Neuronal stem cell (in vitro differentiated cells): ENCODE measurements around the gene COL5A1.

Experiments
- DNase-seq: peaks from one replicate; pipeline ENCODE4 v3.0.0-alpha.2; 2013; ENCODE audit warnings: low spot score
- H2AFZ ChIP-seq: one replicate; pipeline ENCODE4 v1.6.1; 2013; ENCODE audit warnings: mild to moderate bottlenecking, low read length, inconsistent platforms
- H2AK5ac ChIP-seq: 2 replicates; pipeline ENCODE4 v1.6.1; 2013; ENCODE audit warnings: low read depth, mild to moderate bottlenecking, inconsistent platforms, low read length, moderate library complexity, mixed read lengths
- H2BK120ac ChIP-seq: 2 replicates; pipeline ENCODE4 v1.6.1; 2013; ENCODE audit warnings: low read depth, mild to moderate bottlenecking, inconsistent platforms, low read length, moderate library complexity, mixed read lengths
- H2BK12ac ChIP-seq: one replicate; pipeline ENCODE4 v1.6.1; 2013; ENCODE audit warnings: low read length, inconsistent platforms
- H2BK15ac ChIP-seq: 2 replicates; pipeline ENCODE4 v1.6.1; 2013; ENCODE audit warnings: mild to moderate bottlenecking, low read length, inconsistent platforms, mixed read lengths
- H2BK5ac ChIP-seq: one replicate; pipeline ENCODE4 v1.6.1; 2013; ENCODE audit warnings: inconsistent platforms, mild to moderate bottlenecking, low read length, moderate library complexity
- H3K14ac ChIP-seq: one replicate; pipeline ENCODE4 v1.6.1; 2013; ENCODE audit warnings: low read length, inconsistent platforms
- H3K18ac ChIP-seq: 2 replicates; pipeline ENCODE4 v1.6.1; 2013; ENCODE audit warnings: low read length, inconsistent platforms
- H3K23ac ChIP-seq: 2 replicates; pipeline ENCODE4 v1.6.1; 2013; ENCODE audit warnings: low read depth, mild to moderate bottlenecking, mixed read lengths, low read length, inconsistent platforms; ENCODE audit not compliant: poor library complexity
- H3K27ac ChIP-seq: replicated peaks from 3 replicates; pipeline ENCODE4 v1.5.1; 2013; ENCODE audit warnings: low read length, inconsistent platforms
- H3K27me3 ChIP-seq, 3 experiments: 2 replicates each; pipeline ENCODE4 v1.6.1; 2013; ENCODE audit warnings: low read length in 3 of 3, mild to moderate bottlenecking in 2 of 3, inconsistent platforms in 1 of 3, low read depth in 1 of 3, mixed read lengths in 1 of 3, moderate library complexity in 1 of 3; ENCODE audit not compliant: control insufficient read depth in 3 of 3, insufficient read depth in 3 of 3
- H3K36me3 ChIP-seq, 2 donors: replicated peaks in 1 of 2; 2 replicates each; pipeline ENCODE4 v1.6.1; 2013; ENCODE audit warnings: low read length in 2 of 2; ENCODE audit not compliant: control insufficient read depth in 2 of 2, insufficient read depth in 2 of 2
- H3K4ac ChIP-seq: 2 replicates; pipeline ENCODE4 v1.6.1; 2013; ENCODE audit warnings: inconsistent platforms, mild to moderate bottlenecking, low read length, moderate library complexity
- H3K4me1 ChIP-seq, 2 donors: 1 replicate in 1 of 2; 2 replicates in 1 of 2; pipeline ENCODE4 v1.6.1; 2013; ENCODE audit warnings: low read length in 2 of 2, low read depth in 1 of 2; ENCODE audit not compliant: control insufficient read depth in 2 of 2, insufficient read depth in 1 of 2
- H3K4me2 ChIP-seq: one replicate; pipeline ENCODE4 v1.6.1; 2013; ENCODE audit warnings: mild to moderate bottlenecking, low read length, inconsistent platforms; ENCODE audit not compliant: insufficient read depth, poor library complexity, severe bottlenecking
- H3K4me3 ChIP-seq, 2 donors: 2 replicates each; pipeline ENCODE4 v1.5.1; 2013; ENCODE audit warnings: low read length in 2 of 2, mild to moderate bottlenecking in 2 of 2, inconsistent platforms in 1 of 2, moderate library complexity in 1 of 2
- H3K79me1 ChIP-seq: one replicate; pipeline ENCODE4 v1.6.1; 2013; ENCODE audit warnings: low read depth, mild to moderate bottlenecking, inconsistent platforms, low read length, moderate library complexity
- H3K9ac ChIP-seq: one replicate; pipeline ENCODE4 v1.6.1; 2013; ENCODE audit warnings: mild to moderate bottlenecking, low read depth, low read length, inconsistent platforms; ENCODE audit not compliant: poor library complexity
- H3K9me3 ChIP-seq, 2 donors: replicated peaks in 1 of 2; 2 replicates each; pipeline versions ENCODE3 to v1.6.1; 2013; ENCODE audit warnings: low read length in 2 of 2, mild to moderate bottlenecking in 2 of 2, inconsistent platforms in 1 of 2, low read depth in 1 of 2, mixed read lengths in 1 of 2, moderate library complexity in 1 of 2; ENCODE audit not compliant: control insufficient read depth in 2 of 2, insufficient read depth in 1 of 2
- H4K8ac ChIP-seq: one replicate; pipeline ENCODE4 v1.6.1; 2013; ENCODE audit warnings: low read depth, mild to moderate bottlenecking, inconsistent platforms, low read length, moderate library complexity
- H4K91ac ChIP-seq: one replicate; pipeline ENCODE4 v1.6.1; 2013; ENCODE audit warnings: low read length, low read depth, mild to moderate bottlenecking, inconsistent platforms; ENCODE audit not compliant: poor library complexity
- WGBS, 2 donors: extraction: QIAGEN DNeasy Blood & Tissue Kit; methylation state at CpG; one replicate each; pipeline ENCODE4 v1.1.7; 2013; ENCODE audit warnings: missing lambda C conversion rate in 2 of 2, mixed read lengths in 1 of 2; ENCODE audit not compliant: insufficient read length in 2 of 2, insufficient replicate concordance in 1 of 2; ENCODE audit errors: extremely low coverage in 2 of 2; 5-methylcytosine and 5-hydroxymethylcytosine counted together

COL5A1 gene

DNA sequence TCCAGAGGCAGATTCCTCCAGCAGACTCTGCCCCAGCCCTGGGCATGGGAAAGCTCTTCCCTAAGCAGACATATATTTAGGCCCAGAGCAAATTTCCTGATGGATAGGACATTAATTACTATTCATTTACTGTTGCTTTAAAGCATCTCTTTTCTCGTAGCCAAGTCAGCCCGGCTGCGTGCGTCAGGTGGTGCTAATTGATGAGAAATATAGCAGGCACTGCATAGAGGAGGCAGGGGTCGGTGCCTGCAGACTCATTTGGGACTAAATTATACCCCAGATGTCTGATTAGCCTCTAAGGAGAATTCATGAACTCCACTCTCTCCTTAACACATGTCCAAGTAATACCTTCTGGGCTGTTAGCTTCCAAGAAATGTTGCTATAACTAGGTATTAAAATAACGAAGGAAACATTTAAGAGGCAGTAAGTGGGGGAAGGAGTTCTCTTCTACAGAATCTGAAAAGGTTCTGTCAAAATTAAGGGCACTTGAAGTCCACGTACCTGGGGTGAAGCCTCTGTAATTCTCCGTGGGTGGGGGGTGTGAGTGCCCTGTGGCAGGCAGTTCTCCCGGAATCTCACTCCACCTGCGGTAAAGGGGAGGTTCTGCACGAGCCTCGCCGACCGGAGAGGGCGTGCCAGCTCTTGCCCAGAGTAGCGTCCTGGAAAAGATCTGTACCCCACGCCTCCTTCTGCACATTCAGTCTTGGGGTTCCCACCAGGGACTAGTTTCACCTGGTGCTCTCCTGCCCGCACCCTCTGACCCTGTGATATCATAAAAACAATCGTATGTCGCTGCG lies 123.1 kb downstream of the COL5A1 start:
- no CpG with 5 or more reads among the region's 21 CpGs for WGBS, 2 donors
- H3K4me1 ChIP-seq = no peaks in the 10 kb centered on the region
- peaks cover 0 to 9% of the 10 kb centered on the region in 2 donors for H3K9me3 ChIP-seq
- no peak overlapping the region for H2BK120ac ChIP-seq
- H2BK12ac ChIP-seq = no peak overlapping the region
- H3K9ac ChIP-seq = no peak overlapping the region
- no peak overlapping the region for H3K4me2 ChIP-seq
- no peak overlapping the region for H3K18ac ChIP-seq
- H3K36me3 ChIP-seq = peaks cover 0 to 11% of the 10 kb centered on the region in 2 donors
- no peak overlapping the region for H3K4ac ChIP-seq
- no peaks in the 10 kb centered on the region for H3K79me1 ChIP-seq
- H3K27ac ChIP-seq = no peak overlapping the region
- H3K23ac ChIP-seq = no peak overlapping the region
- H4K91ac ChIP-seq = no peak overlapping the region
- H2AFZ ChIP-seq = no peak overlapping the region
- H2BK15ac ChIP-seq = no peak overlapping the region
- no peak overlapping the region for H2BK5ac ChIP-seq
- no peak overlapping the region for H3K4me3 ChIP-seq
- peaks cover 0 to 12% (median 2%) of the 10 kb centered on the region in 3 experiments for H3K27me3 ChIP-seq
- no peak overlapping the region for H2AK5ac ChIP-seq
- H4K8ac ChIP-seq = no peak overlapping the region
- DNase-seq = no peak
- no peak overlapping the region for H3K14ac ChIP-seq

- Histone ChIP-seq H2AK5ac (no peak overlapping the region), H4K8ac (no peak overlapping the region), H4K91ac (no peak overlapping the region), H3K9ac (no peak overlapping the region), H3K4ac (no peak overlapping the region), H3K4me3 (no peak overlapping the region), H2AFZ (no peak overlapping the region), H3K79me1 (no peaks in the 10 kb centered on the region), H3K36me3 (peaks cover 0 to 4% of the 10 kb centered on the region in 2 donors), H3K4me1 (no peaks in the 10 kb centered on the region), H2BK12ac (no peak overlapping the region), H3K14ac (no peak overlapping the region), H3K27me3 (peaks cover 0 to 12% (median 0%) of the 10 kb centered on the region in 3 experiments), H3K4me2 (no peak overlapping the region), H2BK15ac (no peak overlapping the region), H2BK5ac (no peak overlapping the region), H3K23ac (peak overlapping the region; percentile 90), H2BK120ac (no peak overlapping the region), H3K9me3 (peaks cover 0 to 2% of the 10 kb centered on the region in 2 donors), H3K27ac (no peak overlapping the region), H3K18ac (peak overlapping the region; percentile 30)
- WGBS, 2 donors = no CpG with 5 or more reads among the region's 15 CpGs
- DNase-seq = no peak
Measured at GRCh38 chr9:134765785-134766184, 124.2 kb downstream of the COL5A1 start.

DNA sequence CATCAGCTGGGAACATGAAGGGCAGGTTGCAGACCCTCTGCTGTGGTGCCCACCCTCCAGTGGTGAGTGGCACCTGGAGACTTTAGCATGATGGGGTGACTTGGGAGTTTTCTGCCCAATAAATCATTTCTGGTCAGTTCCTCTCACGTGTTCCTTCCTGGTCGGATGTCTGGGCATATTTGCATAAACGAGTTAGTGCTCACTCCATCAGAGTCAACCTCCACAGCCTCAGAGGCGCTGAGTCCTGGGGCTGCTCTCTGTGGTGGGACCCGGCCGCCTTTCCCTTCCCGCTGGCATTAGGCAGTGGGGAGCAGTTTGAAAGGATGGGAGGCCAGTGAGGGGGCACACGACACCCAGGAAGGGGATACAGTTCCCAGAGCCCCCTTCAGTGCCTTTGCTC lies 125.0 kb downstream of the COL5A1 start:
- no peak overlapping the region for H2AK5ac ChIP-seq
- H3K79me1 ChIP-seq = no peaks in the 10 kb centered on the region
- H3K9ac ChIP-seq = no peak overlapping the region
- no peak overlapping the region for H3K4ac ChIP-seq
- no peak overlapping the region for H2BK12ac ChIP-seq
- no peak overlapping the region for H3K18ac ChIP-seq
- no peak overlapping the region for H2BK120ac ChIP-seq
- H3K4me3 ChIP-seq = no peak overlapping the region
- peaks cover 0 to 12% (median 0%) of the 10 kb centered on the region in 3 experiments for H3K27me3 ChIP-seq
- H3K14ac ChIP-seq = no peak overlapping the region
- H2BK15ac ChIP-seq = no peak overlapping the region
- no peaks in the 10 kb centered on the region for H3K9me3 ChIP-seq
- no peak overlapping the region for H2AFZ ChIP-seq
- DNase-seq = no peak
- H4K8ac ChIP-seq = no peak overlapping the region
- no CpG with 5 or more reads among the region's 8 CpGs for WGBS, 2 donors
- no peak overlapping the region for H3K27ac ChIP-seq
- H4K91ac ChIP-seq = no peak overlapping the region
- no peak overlapping the region for H2BK5ac ChIP-seq
- no peak overlapping the region for H3K4me2 ChIP-seq
- H3K23ac ChIP-seq = no peak overlapping the region
- no peaks in the 10 kb centered on the region for H3K4me1 ChIP-seq
- peaks cover 0 to 2% of the 10 kb centered on the region in 2 donors for H3K36me3 ChIP-seq

- no peak overlapping the region for H3K4me2 ChIP-seq
- H3K27ac ChIP-seq = no peak overlapping the region
- peaks cover 0 to 13% (median 0%) of the 10 kb centered on the region in 3 experiments for H3K27me3 ChIP-seq
- no peak overlapping the region for H3K4me3 ChIP-seq
- H4K91ac ChIP-seq = no peak overlapping the region
- H4K8ac ChIP-seq = no peak overlapping the region
- no peak overlapping the region for H2BK12ac ChIP-seq
- DNase-seq = no peak
- no peaks in the 10 kb centered on the region for H3K79me1 ChIP-seq
- no peak overlapping the region for H3K4ac ChIP-seq
- no peak overlapping the region for H2BK5ac ChIP-seq
- H3K4me1 ChIP-seq = no peaks in the 10 kb centered on the region
- H3K14ac ChIP-seq = no peak overlapping the region
- no peak overlapping the region for H2AFZ ChIP-seq
- H3K23ac ChIP-seq = no peak overlapping the region
- H2BK15ac ChIP-seq = no peak overlapping the region
- H3K9me3 ChIP-seq = no peaks in the 10 kb centered on the region
- peaks cover 0 to 2% of the 10 kb centered on the region in 2 donors for H3K36me3 ChIP-seq
- no peak overlapping the region for H3K9ac ChIP-seq
- WGBS, 2 donors = no CpG with 5 or more reads among the region's 13 CpGs
- no peak overlapping the region for H2BK120ac ChIP-seq
- H2AK5ac ChIP-seq = no peak overlapping the region
- H3K18ac ChIP-seq = no peak overlapping the region
Measured at GRCh38 chr9:134768332-134768708, 126.7 kb downstream of the COL5A1 start.
